ENCODE data around the gene ZNF620. TPM values are rescaled to one million over a fixed set of nuclear protein-coding genes. Genes with fewer than 3 reads are reported as not detected.

Gene ZNF620

Small RNA genes within 50 kb of the gene (small RNA-seq; reads per million reads assigned to genes)
- not detected for gene RNU5B-2P (ENCODE audit: insufficient read depth)
